B cell (primary cell): ENCODE results near the gene ZDHHC14.

ENCODE experiments used
- EZH2 ChIP-seq: IDR thresholded peaks from 2 replicates; pipeline ENCODE4 v1.6.1; 2012; ENCODE audit warnings: borderline replicate concordance, low read depth, mild to moderate bottlenecking, moderate library complexity, low read length; ENCODE audit not compliant: insufficient read depth, poor library complexity, severe bottlenecking
- TF ChIP-seq, protein P1 (sequence below): fragments of 200-600 bp; IDR thresholded peaks from one replicate; pipeline ENCODE4 v1.8.0; 2022; ENCODE audit warnings: antibody characterized with exemption, mild to moderate bottlenecking

- TF ChIP-seq, protein P1, sequence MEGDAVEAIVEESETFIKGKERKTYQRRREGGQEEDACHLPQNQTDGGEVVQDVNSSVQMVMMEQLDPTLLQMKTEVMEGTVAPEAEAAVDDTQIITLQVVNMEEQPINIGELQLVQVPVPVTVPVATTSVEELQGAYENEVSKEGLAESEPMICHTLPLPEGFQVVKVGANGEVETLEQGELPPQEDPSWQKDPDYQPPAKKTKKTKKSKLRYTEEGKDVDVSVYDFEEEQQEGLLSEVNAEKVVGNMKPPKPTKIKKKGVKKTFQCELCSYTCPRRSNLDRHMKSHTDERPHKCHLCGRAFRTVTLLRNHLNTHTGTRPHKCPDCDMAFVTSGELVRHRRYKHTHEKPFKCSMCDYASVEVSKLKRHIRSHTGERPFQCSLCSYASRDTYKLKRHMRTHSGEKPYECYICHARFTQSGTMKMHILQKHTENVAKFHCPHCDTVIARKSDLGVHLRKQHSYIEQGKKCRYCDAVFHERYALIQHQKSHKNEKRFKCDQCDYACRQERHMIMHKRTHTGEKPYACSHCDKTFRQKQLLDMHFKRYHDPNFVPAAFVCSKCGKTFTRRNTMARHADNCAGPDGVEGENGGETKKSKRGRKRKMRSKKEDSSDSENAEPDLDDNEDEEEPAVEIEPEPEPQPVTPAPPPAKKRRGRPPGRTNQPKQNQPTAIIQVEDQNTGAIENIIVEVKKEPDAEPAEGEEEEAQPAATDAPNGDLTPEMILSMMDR: no peak
- TF ChIP-seq EZH2: no peak
These were observed 25.0 kb downstream of the ZDHHC14 start for GRCh38 chr6:157405986-157406385.
